Upper lobe of left lung (tissue), 6 donors: ENCODE data around the gene TPST1. TPM values are rescaled to one million over a fixed set of nuclear protein-coding genes. Genes with fewer than 3 reads are reported as not detected.
"Not testable (repeated sequence)": the region's sequence is repeated elsewhere in the genome, so short reads cannot be mapped to it uniquely, and the experiment has no call there.

Experiments
- ATAC-seq, 2 donors: fragments of 200-7000 bp; cut with Tn5 transposase; one replicate each; pipeline ENCODE4 v1.9.1; 2022; ENCODE audit warnings: mild to moderate bottlenecking in 2 of 2, moderate library complexity in 2 of 2; ENCODE audit not compliant: low FRiP score in 2 of 2
- DNase-seq, 2 donors: peaks; one replicate each; pipeline ENCODE4 v3.0.0-alpha.2; 2019 to 2020
- H3K27ac ChIP-seq, 4 donors: fragments of 200-600 bp; sonication (generic); one replicate each; pipeline ENCODE4 v1.5.1; 2016 to 2019
- H3K27me3 ChIP-seq, 4 donors: fragments of 200-600 bp; sonication (generic); one replicate each; pipeline ENCODE4 v1.5.1; 2017 to 2019
- H3K36me3 ChIP-seq, 4 donors: fragments of 200-600 bp; sonication (generic); one replicate each; pipeline ENCODE4 v1.5.1; 2016 to 2019
- H3K4me1 ChIP-seq, 4 donors: fragments of 200-600 bp; sonication (generic); one replicate each; pipeline ENCODE4 v1.5.1; 2018 to 2019
- H3K4me3 ChIP-seq, 4 donors: fragments of 200-600 bp; sonication (generic); one replicate each; pipeline ENCODE4 v1.5.1; 2017 to 2019; ENCODE audit warnings: mild to moderate bottlenecking in 2 of 4, moderate library complexity in 1 of 4
- H3K9me3 ChIP-seq, 4 donors: fragments of 200-600 bp; sonication (generic); one replicate each; pipeline ENCODE4 v1.5.1; 2018 to 2019
- CTCF ChIP-seq, 6 experiments: fragments of 450-650 bp in 4 of 6; fragments of 200-600 bp in 2 of 6; sonication (generic) in 2 of 6; IDR thresholded peaks; one replicate each; pipeline ENCODE4 v1.5.1; 2016 to 2019; ENCODE audit warnings: antibody characterized with exemption in 6 of 6
- EP300 ChIP-seq, 4 donors: sonication (generic); formaldehyde crosslinking; IDR thresholded peaks; one replicate each; pipeline ENCODE4 v1.5.1; 2017; ENCODE audit warnings: antibody characterized with exemption in 4 of 4, control low read depth in 2 of 4
- POLR2A ChIP-seq, 4 donors: fragments of 450-650 bp; IDR thresholded peaks; one replicate each; pipeline ENCODE4 v1.5.1; 2016 to 2017; ENCODE audit warnings: antibody characterized with exemption in 4 of 4, mild to moderate bottlenecking in 2 of 4
- POLR2AphosphoS5 ChIP-seq, 2 donors: sonication (generic); formaldehyde crosslinking; IDR thresholded peaks; one replicate each; pipeline ENCODE4 v1.5.1; 2017; ENCODE audit warnings: antibody characterized with exemption in 2 of 2
- WGBS, 2 donors: methylation state at CpG; one replicate each; pipeline ENCODE4 v1.1.5; 2017 to 2018; 5-methylcytosine and 5-hydroxymethylcytosine counted together
- total RNA-seq, 6 donors: library from RNA; depleted of rRNA in 4 of 6; stranded (reverse); fragments of >200 nt in 4 of 6; gene quantifications; one replicate each; pipeline versions ENCODE4 v1.1.0 to v1.2.1, GENCODE V29; 2016 to 2021
- donor health status: DM: no; HTN: no; CAD: no; lungs with moderate emphysema.
- donor health status: DM: no; HTN: yes; CAD: no; lungs with severe emphysema.

The TPST1 gene
- total RNA-seq, 6 donors from 2014 or later, result 17.1 to 69.1 (median 19.0) TPM

- DNase-seq (no peak), ATAC-seq (no peak)
- Histone ChIP-seq H3K36me3 (no peaks in the 10 kb centered on the region), H3K27me3 (no peaks in the 10 kb centered on the region), H3K4me1 (peaks cover 0 to 7% (median 3%) of the 10 kb centered on the region in 4 donors), H3K27ac (no peak overlapping the region), H3K9me3 (no peaks in the 10 kb centered on the region), H3K4me3 (no peak overlapping the region)
- TF ChIP-seq POLR2AphosphoS5 (IDR thresholded peaks at IDR 0.05) (no peak), CTCF (IDR thresholded peaks at IDR 0.05) (no peak), EP300 (IDR thresholded peaks at IDR 0.05) (no peak), POLR2A (IDR thresholded peaks at IDR 0.05) (no peak)
- 86 to 87% methylated on average over 7 of the region's 7 CpGs for whole genome bisulfite sequencing, 2 donors
Measured at GRCh38 chr7:66164356-66164755, 40.8 kb upstream of the TPST1 start.

- 52 to 57% methylated on average over 6 to 7 of the region's 7 CpGs for WGBS, 2 donors
- no peaks in the 10 kb centered on the region for H3K9me3 ChIP-seq
- no peak for DNase-seq
- H3K4me3 ChIP-seq, result no peak overlapping the region
- no peaks in the 10 kb centered on the region for H3K27me3 ChIP-seq
- H3K27ac ChIP-seq, result no peak overlapping the region
- ATAC-seq, result no peak
- no peak for TF ChIP-seq EP300 (IDR thresholded peaks at IDR 0.05)
- no peak for TF ChIP-seq POLR2A (IDR thresholded peaks at IDR 0.05)
- TF ChIP-seq POLR2AphosphoS5 (IDR thresholded peaks at IDR 0.05), result no peak
- no peak for TF ChIP-seq CTCF (IDR thresholded peaks at IDR 0.05)
- H3K4me1 ChIP-seq, result peaks cover 5 to 15% (median 10%) of the 10 kb centered on the region in 4 donors
- no peaks in the 10 kb centered on the region for H3K36me3 ChIP-seq
Measured at GRCh38 chr7:66167773-66168387, 37.3 kb upstream of the TPST1 start.

- no peaks in the 10 kb centered on the region for H3K9me3 ChIP-seq
- H3K27ac ChIP-seq, result no peak overlapping the region
- no peaks in the 10 kb centered on the region for H3K36me3 ChIP-seq
- H3K4me1 ChIP-seq, result peaks cover 5 to 15% (median 10%) of the 10 kb centered on the region in 4 donors
- no peak for DNase-seq
- ATAC-seq, result no peak
- TF ChIP-seq CTCF (IDR thresholded peaks at IDR 0.05), result no peak
- TF ChIP-seq POLR2AphosphoS5 (IDR thresholded peaks at IDR 0.05), result no peak
- TF ChIP-seq POLR2A (IDR thresholded peaks at IDR 0.05), result no peak
- no peak for TF ChIP-seq EP300 (IDR thresholded peaks at IDR 0.05)
- H3K27me3 ChIP-seq, result no peaks in the 10 kb centered on the region
- 93 to 100% methylated on average over 2 of the region's 2 CpGs for WGBS, 2 donors
- H3K4me3 ChIP-seq, result no peak overlapping the region
Measured at GRCh38 chr7:66169616-66170015, 35.5 kb upstream of the TPST1 start.

- 43 to 47% methylated on average over 10 to 16 of the region's 16 CpGs for WGBS, 2 donors
- peak in 1 of 2 donors; percentile 82 for DNase-seq
- TF ChIP-seq POLR2AphosphoS5 (IDR thresholded peaks at IDR 0.05), result no peak
- ATAC-seq, result peak; percentile 74 to 90
- Histone ChIP-seq H3K9me3 (no peaks in the 10 kb centered on the region), H3K4me1 (peaks cover 5 to 15% (median 10%) of the 10 kb centered on the region in 4 donors), H3K4me3 (no peak overlapping the region), H3K36me3 (no peaks in the 10 kb centered on the region), H3K27ac (peak overlapping the region in 1 of 4 donors; percentile 17), H3K27me3 (no peaks in the 10 kb centered on the region)
Measured at GRCh38 chr7:66170309-66171231, 34.6 kb upstream of the TPST1 start.

GRCh38 chr7:66172536-66173401 lies 32.4 kb upstream of the TPST1 start:
- H3K27ac ChIP-seq, H3K27me3 ChIP-seq, ATAC-seq, DNase-seq, H3K9me3 ChIP-seq, H3K36me3 ChIP-seq, H3K4me3 ChIP-seq: not testable (repeated sequence)
- WGBS, 2 donors, result 72 to 78% methylated on average over 9 of the region's 9 CpGs
- H3K4me1 ChIP-seq, result peaks cover 3 to 15% (median 9%) of the 10 kb centered on the region in 4 donors
